Smooth muscle cell of the umbilical artery (primary cell): Measurements from ENCODE around the gene ESRRG. TPM values are rescaled to one million over a fixed set of nuclear protein-coding genes. Genes with fewer than 3 reads are reported as not detected.

Experiments used
- total RNA-seq: library from RNA; depleted of rRNA; stranded (reverse); fragments of >200 nt; gene quantifications from 2 replicates; pipeline ENCODE4 v1.2.3, GENCODE V29; 2014

ESRRG gene
- total RNA-seq: under 0.01 and 0.51 TPM in 2 replicates

GRCh38 chr1:216723274-216723780 is at the start of gene ESRRG:
Gene ESRRG (minus strand): TSS chr1:216723429. CDS start chr1:216723299, 130 bp downstream.

